HG02973 (cell line): Measurements from ENCODE around the gene ELMO2.
A peak's percentile ranks its signal among the peaks of the same experiment; 100 is the strongest.
"Not testable (repeated sequence)": the region's sequence is repeated elsewhere in the genome, so short reads cannot be mapped to it uniquely, and the experiment has no call there.

Experiments
- ATAC-seq: cut with Tn5 transposase; IDR thresholded peaks from one replicate; pipeline ENCODE4 v1.9.1; 2021; ENCODE audit warnings: moderate library complexity; ENCODE audit not compliant: unreplicated experiment

Gene ELMO2

GRCh38 chr20:46406986-46407670, 713 bp upstream of the ELMO2 start:
- ATAC-seq: peak; percentile 33

- no peak for ATAC-seq
Measured at GRCh38 chr20:46402331-46402811, 4.0 kb downstream of the ELMO2 start.

- no peak for ATAC-seq
Measured at GRCh38 chr20:46401478-46401860, 4.9 kb downstream of the ELMO2 start.

GRCh38 chr20:46400828-46401477, 5.5 kb downstream of the ELMO2 start:
- no peak for ATAC-seq

GRCh38 chr20:46400253-46400652, 6.2 kb downstream of the ELMO2 start:
- ATAC-seq: no peak

- no peak for ATAC-seq
Measured at GRCh38 chr20:46399401-46399800, 7.0 kb downstream of the ELMO2 start.

GRCh38 chr20:46398963-46399362, 7.5 kb downstream of the ELMO2 start:
- no peak for ATAC-seq

- ATAC-seq: no peak
Measured at GRCh38 chr20:46396052-46396740, 10.2 kb downstream of the ELMO2 start.

- ATAC-seq: no peak
Measured at GRCh38 chr20:46394872-46395760, 11.3 kb downstream of the ELMO2 start.

GRCh38 chr20:46393967-46394366, 12.4 kb downstream of the ELMO2 start:
- no peak for ATAC-seq

- no peak for ATAC-seq
Measured at GRCh38 chr20:46388937-46389336, 17.5 kb downstream of the ELMO2 start.

- no peak for ATAC-seq
Measured at GRCh38 chr20:46388201-46388836, 18.1 kb downstream of the ELMO2 start.

- not testable (repeated sequence) for ATAC-seq
Measured at GRCh38 chr20:46387054-46387453, 19.4 kb downstream of the ELMO2 start.

GRCh38 chr20:46378412-46379009, 27.9 kb downstream of the ELMO2 start:
- ATAC-seq: no peak

- no peak for ATAC-seq
Measured at GRCh38 chr20:46377518-46377917, 28.9 kb downstream of the ELMO2 start.

- ATAC-seq: no peak
Measured at GRCh38 chr20:46376196-46376785, 30.1 kb downstream of the ELMO2 start.

- no peak for ATAC-seq
Measured at GRCh38 chr20:46375771-46376170, 30.6 kb downstream of the ELMO2 start.

GRCh38 chr20:46374383-46374782, 32.0 kb downstream of the ELMO2 start:
- no peak for ATAC-seq

- ATAC-seq: no peak
Measured at GRCh38 chr20:46371656-46372055, 34.8 kb downstream of the ELMO2 start.

GRCh38 chr20:46368902-46369268, 37.5 kb downstream of the ELMO2 start:
- ATAC-seq: no peak
